Measurements from ENCODE around the gene PCBP2.

The PCBP2 gene

GRCh38 chr12:53492188-53492587 is 40.3 kb downstream of the PCBP2 start:
- FAIRE-seq (no peak), DNase-seq (ENCODE audit: insufficient read length, low spot score) (no peak)

GRCh38 chr12:53492830-53493609 is 41.1 kb downstream of the PCBP2 start:
- DNase-seq (ENCODE audit: insufficient read length, low spot score), result peak; percentile 87
- peak; percentile 80 for FAIRE-seq

DNA sequence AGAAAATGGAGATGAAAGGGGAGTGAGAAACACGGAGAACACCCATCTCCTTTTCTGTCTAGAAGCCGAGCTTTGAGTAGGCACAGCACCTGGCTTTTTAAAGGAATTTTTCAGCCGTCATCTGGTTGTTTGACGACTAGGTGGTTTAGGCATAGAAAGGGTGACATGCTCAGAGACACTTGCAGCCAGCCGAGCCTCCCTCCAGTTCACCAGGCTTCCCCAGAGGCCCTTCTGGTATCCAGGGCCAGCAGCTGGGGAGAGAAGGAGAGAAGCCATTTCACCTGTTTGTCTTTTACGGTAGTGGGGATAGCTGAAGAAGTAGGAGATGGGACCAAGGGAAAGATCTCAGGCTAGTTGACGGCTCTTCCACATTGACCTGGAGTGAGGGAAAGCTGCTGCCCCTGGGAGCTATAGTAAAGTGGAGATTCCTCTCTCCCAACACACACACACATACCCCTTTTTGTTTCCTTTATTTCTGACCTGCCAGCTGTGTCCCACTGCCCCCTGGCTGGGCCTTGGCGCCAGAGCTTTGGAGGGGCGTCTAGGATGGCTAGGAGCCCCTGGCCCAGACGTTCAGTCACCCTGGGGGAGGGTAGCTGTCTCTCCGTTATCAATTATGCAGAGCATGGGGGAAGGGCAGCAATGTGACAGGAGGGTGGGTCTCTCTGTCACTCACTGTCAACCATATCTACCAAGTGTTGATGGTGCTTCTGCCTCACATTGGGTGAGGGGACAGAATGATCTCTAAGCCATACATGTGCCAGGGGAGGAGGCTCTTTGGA is 41.9 kb downstream of the PCBP2 start:
- DNase-seq (ENCODE audit: insufficient read length, low spot score), result no peak
- no peak for FAIRE-seq

GRCh38 chr12:53495903-53496751 is 44.2 kb downstream of the PCBP2 start:
- no peak for DNase-seq (ENCODE audit: insufficient read length, low spot score)

GRCh38 chr12:53496752-53497032 is 44.8 kb downstream of the PCBP2 start:
- FAIRE-seq (no peak), DNase-seq (ENCODE audit: insufficient read length, low spot score) (no peak)

More at GRCh38 chr12:53495903-53496751, 44.2 kb downstream of the PCBP2 start:
- no peak for FAIRE-seq

- no peak for FAIRE-seq
Observed at GRCh38 chr12:53497461-53497860, 45.6 kb downstream of the PCBP2 start.

GRCh38 chr12:53498235-53498630 is 46.3 kb downstream of the PCBP2 start:
- no peak for DNase-seq (ENCODE audit: insufficient read length, low spot score)
- FAIRE-seq, result no peak

More at GRCh38 chr12:53497461-53497860, 45.6 kb downstream of the PCBP2 start:
- DNase-seq (ENCODE audit: insufficient read length, low spot score), result no peak

DNA sequence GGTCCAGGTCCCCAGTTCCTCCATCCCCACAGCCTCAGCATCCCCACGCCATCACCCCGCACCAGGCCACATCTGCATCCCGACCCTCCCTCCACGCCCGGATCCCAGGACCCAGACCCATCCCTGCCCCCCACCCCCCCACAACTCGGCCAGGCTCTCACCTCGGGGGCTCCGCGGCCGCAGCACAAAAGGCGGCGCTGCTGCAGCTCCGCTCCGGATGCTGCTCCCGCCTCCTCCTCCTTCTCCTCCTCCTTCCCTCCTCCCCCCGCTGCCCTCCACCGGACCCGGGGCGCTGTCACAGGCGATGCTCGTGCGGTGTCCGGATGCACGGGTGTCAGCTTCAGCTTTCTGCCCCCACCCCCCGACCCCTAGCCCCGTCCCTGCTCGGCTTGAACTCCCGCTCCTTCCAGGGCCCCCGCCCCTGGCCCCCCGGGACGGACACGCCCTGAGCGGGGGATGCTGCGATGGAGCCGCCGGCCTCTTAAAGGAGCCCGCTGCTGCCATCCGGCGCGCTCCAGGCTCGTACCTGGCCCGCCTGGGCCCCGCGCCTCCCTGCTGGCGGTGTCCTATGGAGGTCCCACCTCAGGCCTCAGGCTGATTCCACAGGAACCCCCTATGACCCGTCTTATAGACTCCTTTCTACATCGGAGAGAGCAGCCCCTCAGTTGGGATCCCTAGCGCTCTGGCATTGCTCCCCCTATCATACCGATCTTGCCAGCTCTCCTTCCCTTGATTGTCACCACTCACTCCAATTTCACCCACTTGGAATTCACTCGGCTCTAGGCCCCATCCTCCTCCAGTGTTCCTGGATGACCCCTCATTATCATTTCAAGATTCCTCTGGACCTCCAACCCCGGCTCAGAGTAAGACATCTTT is 47.6 kb downstream of the PCBP2 start, which contains the start of gene MAP3K12:
Gene MAP3K12, minus strand, starts transcription at position 193 of the 876 bp plus-strand sequence. CDS start 12,067 bp downstream, outside the sequence.
- DNase-seq (ENCODE audit: insufficient read length, low spot score) (no peak), FAIRE-seq (peak; percentile 76)

DNA sequence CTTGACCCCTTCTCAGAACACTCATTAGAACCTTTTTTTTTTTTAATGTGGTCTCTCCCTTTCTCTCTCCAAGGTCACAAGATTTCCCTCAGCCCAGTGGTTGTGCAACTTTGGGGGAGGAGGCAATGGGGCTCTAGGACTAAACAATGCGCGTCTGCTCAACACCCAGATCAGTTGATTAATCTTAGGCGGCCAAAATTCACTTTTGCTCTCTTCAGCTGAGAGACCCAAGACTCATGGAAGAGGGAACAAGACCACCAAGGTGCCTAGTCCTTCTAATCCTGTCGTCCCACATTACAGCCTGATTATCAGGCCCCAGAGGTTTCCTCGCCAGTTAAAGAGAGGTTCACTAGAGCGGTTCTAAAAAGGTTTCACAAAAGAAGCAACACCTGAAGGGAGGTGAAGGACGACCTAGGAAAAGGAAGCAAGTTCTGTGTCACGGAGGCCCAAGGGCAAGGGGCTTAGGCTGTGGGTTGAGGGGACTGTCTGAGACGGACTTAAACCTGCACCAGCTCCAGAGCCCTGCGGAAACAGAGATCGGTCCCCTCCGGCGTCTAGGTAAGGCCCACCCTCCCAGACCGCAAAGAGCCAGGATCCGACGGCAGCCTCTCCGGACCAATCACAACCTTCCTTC is 48.4 kb downstream of the PCBP2 start:
- FAIRE-seq (no peak), DNase-seq (ENCODE audit: insufficient read length, low spot score) (no peak)

DNA sequence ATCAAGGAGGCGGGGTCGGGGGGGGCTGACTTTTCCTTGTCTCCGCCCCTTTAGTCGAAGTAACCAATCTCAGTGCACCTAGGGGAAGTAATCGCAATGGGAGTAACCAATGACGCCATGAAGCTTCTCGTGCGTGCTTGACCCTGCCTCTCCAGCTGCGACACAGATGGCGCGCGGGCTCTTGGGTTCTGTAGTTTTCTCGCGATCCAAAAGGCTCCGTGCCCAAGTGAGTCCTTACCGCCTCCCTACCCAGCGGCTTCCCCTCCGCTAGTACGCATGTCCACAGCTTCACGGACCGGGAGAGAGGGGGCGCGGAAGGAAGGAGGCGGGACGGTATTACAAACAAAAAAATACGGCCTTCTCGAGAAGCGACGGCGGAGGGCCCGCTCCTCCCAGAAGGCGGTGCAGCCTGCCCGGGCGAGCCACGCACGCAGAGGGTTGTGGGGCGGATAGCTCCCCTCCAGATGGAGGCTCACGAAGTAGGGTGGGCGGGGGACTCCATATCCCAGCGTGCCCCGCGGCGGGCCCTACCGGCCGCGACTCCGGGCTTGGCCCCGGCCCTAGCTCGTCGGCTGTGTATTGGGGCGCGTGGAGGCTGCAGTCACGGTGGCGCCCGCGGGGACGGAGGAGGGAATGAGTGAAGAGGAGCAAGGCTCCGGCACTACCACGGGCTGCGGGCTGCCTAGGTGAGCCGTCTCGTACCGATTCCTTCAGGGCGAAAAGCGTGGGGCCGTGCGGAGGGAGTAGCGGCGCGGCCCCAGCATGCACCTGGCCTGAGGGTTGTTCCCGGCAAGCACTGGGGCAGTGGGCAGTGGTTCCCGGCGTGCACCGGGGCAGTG is 49.1 kb downstream of the PCBP2 start, which contains the start of gene TARBP2:
Gene TARBP2, plus strand, starts transcription at position 508 of the 839 bp plus-strand sequence. Its CDS starts 126 bp downstream, at position 634.
- FAIRE-seq, result peak; percentile 98
- DNase-seq (ENCODE audit: insufficient read length, low spot score), result peak; percentile 75

DNA sequence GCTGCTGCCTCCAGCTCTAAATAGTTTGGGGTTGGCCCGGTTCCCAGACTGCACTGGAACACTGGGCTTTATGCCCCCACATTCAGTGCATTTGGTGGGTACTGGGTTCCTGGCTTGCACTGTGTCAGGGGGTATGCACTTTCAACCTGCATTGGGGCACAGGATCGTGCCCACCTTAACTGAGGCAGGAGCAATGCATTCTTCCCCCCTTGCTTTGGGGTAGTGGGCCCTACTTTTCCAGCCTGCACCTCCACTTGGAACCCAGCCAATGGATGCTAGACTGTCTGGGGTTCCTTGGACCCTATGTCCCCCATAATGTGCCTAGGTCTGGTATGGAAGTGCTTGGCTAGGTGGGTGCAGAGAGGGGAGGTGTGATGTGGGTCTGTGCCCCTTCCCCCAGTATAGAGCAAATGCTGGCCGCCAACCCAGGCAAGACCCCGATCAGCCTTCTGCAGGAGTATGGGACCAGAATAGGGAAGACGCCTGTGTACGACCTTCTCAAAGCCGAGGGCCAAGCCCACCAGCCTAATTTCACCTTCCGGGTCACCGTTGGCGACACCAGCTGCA is 49.8 kb downstream of the PCBP2 start:
- DNase-seq (ENCODE audit: insufficient read length, low spot score) (no peak), FAIRE-seq (peak; percentile 4)

- no peak for DNase-seq (ENCODE audit: insufficient read length, low spot score)
- FAIRE-seq, result no peak
Observed at GRCh38 chr12:53502331-53502730, 50.4 kb downstream of the PCBP2 start.

DNA sequence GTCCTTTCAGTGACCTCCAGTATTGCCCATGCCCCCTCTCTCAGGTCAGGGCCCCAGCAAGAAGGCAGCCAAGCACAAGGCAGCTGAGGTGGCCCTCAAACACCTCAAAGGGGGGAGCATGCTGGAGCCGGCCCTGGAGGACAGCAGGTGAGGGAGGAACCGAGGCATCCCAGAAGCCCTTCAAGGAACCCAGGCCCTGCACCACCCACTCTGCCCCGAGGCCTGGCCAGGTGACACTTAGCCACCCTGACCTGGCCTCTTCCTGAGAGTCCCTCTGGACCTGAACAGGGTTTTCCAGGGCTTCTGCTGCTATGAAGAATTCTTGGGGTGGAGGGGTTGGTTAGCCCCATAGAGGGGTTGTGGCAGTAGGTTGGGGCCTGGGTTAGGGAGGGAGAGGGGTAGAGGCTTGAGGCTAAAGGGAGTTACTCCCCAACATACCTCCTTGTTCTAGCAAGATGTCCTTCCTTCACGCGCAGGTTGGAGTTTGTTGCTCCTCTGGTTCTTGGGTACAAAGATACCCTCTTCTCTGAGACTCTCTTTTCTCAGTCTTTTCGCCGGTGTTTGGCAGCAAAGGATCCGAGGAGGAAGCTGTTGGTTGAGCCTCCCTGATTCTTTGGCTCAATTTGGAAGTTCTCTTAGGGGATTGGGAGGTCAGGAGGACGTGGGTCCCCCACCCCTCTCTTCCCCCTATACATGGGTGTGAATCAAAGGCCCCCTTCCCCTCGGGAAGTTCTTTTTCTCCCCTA is 51.3 kb downstream of the PCBP2 start:
- no peak for FAIRE-seq
- no peak for DNase-seq (ENCODE audit: insufficient read length, low spot score)

GRCh38 chr12:53504004-53504920 is 52.4 kb downstream of the PCBP2 start:
- no peak for DNase-seq (ENCODE audit: insufficient read length, low spot score)
- FAIRE-seq, result no peak

DNA sequence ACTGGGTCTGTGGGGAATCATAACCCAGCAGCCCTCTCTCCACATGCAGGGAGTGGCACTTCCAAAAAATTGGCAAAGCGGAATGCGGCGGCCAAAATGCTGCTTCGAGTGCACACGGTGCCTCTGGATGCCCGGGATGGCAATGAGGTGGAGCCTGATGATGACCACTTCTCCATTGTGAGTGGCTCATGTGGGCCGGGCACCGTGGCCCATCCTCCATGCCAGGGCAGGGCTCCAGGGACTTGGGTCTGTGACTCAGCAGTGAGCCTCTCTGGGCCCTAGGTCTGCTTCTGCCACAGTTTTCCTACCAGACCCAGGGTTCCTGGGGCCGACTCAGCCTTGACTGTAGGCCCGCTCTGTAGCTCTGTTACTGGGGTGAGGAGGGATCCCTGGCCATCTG is 53.2 kb downstream of the PCBP2 start:
- DNase-seq (ENCODE audit: insufficient read length, low spot score) (no peak), FAIRE-seq (no peak)

All from GM19239 (cell line).